Peyer's patch (tissue), 4 donors: ENCODE measurements around the gene CCDC134. TPM values are rescaled to one million over a fixed set of nuclear protein-coding genes. Genes with fewer than 3 reads are reported as not detected.

Experiments
- DNase-seq, 3 donors: peaks; one replicate each; pipeline ENCODE4 v3.0.0-alpha.2; 2017 to 2019
- H3K27ac ChIP-seq, 4 donors: fragments of 200-600 bp; sonication (generic); one replicate each; pipeline ENCODE4 v1.5.1; 2016 to 2019
- H3K27me3 ChIP-seq, 2 donors: fragments of 200-600 bp; sonication (generic); one replicate each; pipeline ENCODE4 v1.5.1; 2019
- H3K36me3 ChIP-seq, 3 donors: fragments of 200-600 bp; sonication (generic); one replicate each; pipeline ENCODE4 v1.5.1; 2016 to 2019
- H3K4me1 ChIP-seq, 4 donors: fragments of 200-600 bp; sonication (generic); one replicate each; pipeline ENCODE4 v1.5.1; 2016 to 2019
- H3K4me3 ChIP-seq, 4 donors: fragments of 200-600 bp; sonication (generic); 1 replicate in 3 of 4; 2 replicates in 1 of 4; pipeline ENCODE4 v1.5.1; 2016 to 2019; ENCODE audit warnings: mild to moderate bottlenecking in 1 of 4
- H3K9me3 ChIP-seq, 4 donors: fragments of 200-600 bp; sonication (generic); one replicate each; pipeline ENCODE4 v1.5.1; 2016 to 2019; ENCODE audit warnings: mild to moderate bottlenecking in 1 of 4
- CTCF ChIP-seq, 6 experiments: fragments of 450-650 bp in 4 of 6; fragments of 200-600 bp in 2 of 6; sonication (generic) in 1 of 6; IDR thresholded peaks; one replicate each; pipeline ENCODE4 v1.5.1; 2017 to 2019; ENCODE audit warnings: antibody characterized with exemption in 6 of 6, mild to moderate bottlenecking in 3 of 6, moderate library complexity in 1 of 6
- POLR2A ChIP-seq, 2 donors: fragments of 450-650 bp; IDR thresholded peaks; one replicate each; pipeline ENCODE4 v1.5.1; 2017; ENCODE audit warnings: antibody characterized with exemption in 2 of 2, mild to moderate bottlenecking in 2 of 2, moderate library complexity in 2 of 2
- total RNA-seq, 4 donors: library from RNA; depleted of rRNA; stranded (reverse); fragments of >200 nt; gene quantifications; one replicate each; pipeline ENCODE4 v1.1.0, GENCODE V29; 2016

Gene CCDC134
- total RNA-seq, 4 donors from 2014 or later, result 8.1 to 20.6 (median 10.2) TPM

GRCh38 chr22:41801886-41802285, 1.4 kb downstream of the CCDC134 start:
- Histone ChIP-seq H3K4me1 (peaks cover 0 to 22% (median 4%) of the 10 kb centered on the region in 4 donors), H3K27ac (peak overlapping the region in 1 of 4 donors; percentile 69), H3K27me3 (no peaks in the 10 kb centered on the region), H3K4me3 (peak overlapping the region in 2 of 4 donors; percentile 64 to 95), H3K9me3 (no peaks in the 10 kb centered on the region), H3K36me3 (no peaks in the 10 kb centered on the region)
- no peak for DNase-seq
- no peak for TF ChIP-seq POLR2A (IDR thresholded peaks at IDR 0.05)
- no peak for TF ChIP-seq CTCF (IDR thresholded peaks at IDR 0.05)

GRCh38 chr22:41805639-41806038, 5.2 kb downstream of the CCDC134 start:
- no peaks in the 10 kb centered on the region for H3K9me3 ChIP-seq
- no peak overlapping the region for H3K27ac ChIP-seq
- peaks cover 0 to 4% (median 0%) of the 10 kb centered on the region in 3 donors for H3K36me3 ChIP-seq
- no peaks in the 10 kb centered on the region for H3K27me3 ChIP-seq
- H3K4me1 ChIP-seq, result peaks cover 0 to 13% (median 0%) of the 10 kb centered on the region in 4 donors
- H3K4me3 ChIP-seq, result no peak overlapping the region
- no peak for DNase-seq
- no peak for TF ChIP-seq CTCF (IDR thresholded peaks at IDR 0.05)
- no peak for TF ChIP-seq POLR2A (IDR thresholded peaks at IDR 0.05)

GRCh38 chr22:41808400-41808799, 7.9 kb downstream of the CCDC134 start:
- TF ChIP-seq CTCF (IDR thresholded peaks at IDR 0.05), result no peak
- no peak for TF ChIP-seq POLR2A (IDR thresholded peaks at IDR 0.05)
- Histone ChIP-seq H3K4me1 (no peaks in the 10 kb centered on the region), H3K4me3 (no peak overlapping the region), H3K27me3 (no peaks in the 10 kb centered on the region), H3K36me3 (peaks cover 0 to 7% (median 0%) of the 10 kb centered on the region in 3 donors), H3K9me3 (no peaks in the 10 kb centered on the region), H3K27ac (no peak overlapping the region)
- no peak for DNase-seq

- Histone ChIP-seq H3K4me1 (no peaks in the 10 kb centered on the region), H3K27me3 (no peaks in the 10 kb centered on the region), H3K36me3 (peaks cover 0 to 11% (median 0%) of the 10 kb centered on the region in 3 donors), H3K4me3 (no peak overlapping the region), H3K9me3 (no peaks in the 10 kb centered on the region), H3K27ac (no peak overlapping the region)
- no peak for DNase-seq
- TF ChIP-seq CTCF (IDR thresholded peaks at IDR 0.05) (no peak), POLR2A (IDR thresholded peaks at IDR 0.05) (no peak)
Measured at GRCh38 chr22:41810022-41810421, 9.5 kb downstream of the CCDC134 start.

GRCh38 chr22:41812805-41813545, 12.5 kb downstream of the CCDC134 start:
- H3K27me3 ChIP-seq, result no peaks in the 10 kb centered on the region
- DNase-seq, result no peak
- TF ChIP-seq CTCF (IDR thresholded peaks at IDR 0.05), result no peak
- TF ChIP-seq POLR2A (IDR thresholded peaks at IDR 0.05), result no peak
- no peaks in the 10 kb centered on the region for H3K9me3 ChIP-seq
- H3K4me3 ChIP-seq, result no peak overlapping the region
- peaks cover 0 to 16% (median 0%) of the 10 kb centered on the region in 3 donors for H3K36me3 ChIP-seq
- H3K4me1 ChIP-seq, result no peaks in the 10 kb centered on the region
- H3K27ac ChIP-seq, result no peak overlapping the region
